WI38 (cell line): ENCODE data around the gene CTNNBIP1.

ENCODE experiments used
- H3K4me3 ChIP-seq: 2 replicates; pipeline ENCODE4 v1.5.1; 2011; ENCODE audit warnings: low read depth, mild to moderate bottlenecking, control low read depth, low read length
- CTCF ChIP-seq: IDR thresholded peaks from 2 replicates; pipeline ENCODE4 v1.5.1; 2012; ENCODE audit warnings: low read depth, mild to moderate bottlenecking, control low read depth, low read length

The CTNNBIP1 gene

GRCh38 chr1:9861360-9861759 is 48.7 kb downstream of the CTNNBIP1 start:
- no peak overlapping the region for H3K4me3 ChIP-seq
- TF ChIP-seq CTCF = no peak

GRCh38 chr1:9860887-9861286 is 49.2 kb downstream of the CTNNBIP1 start:
- no peak for TF ChIP-seq CTCF
- no peak overlapping the region for H3K4me3 ChIP-seq

GRCh38 chr1:9859281-9860014 is 50.6 kb downstream of the CTNNBIP1 start:
- no peak for TF ChIP-seq CTCF
- H3K4me3 ChIP-seq = no peak overlapping the region

- no peak for TF ChIP-seq CTCF
- H3K4me3 ChIP-seq = no peak overlapping the region
These were observed 51.6 kb downstream of the CTNNBIP1 start for GRCh38 chr1:9858293-9859035.

GRCh38 chr1:9855186-9855585 is 54.9 kb downstream of the CTNNBIP1 start:
- H3K4me3 ChIP-seq = no peak overlapping the region
- TF ChIP-seq CTCF = no peak

- no peak for TF ChIP-seq CTCF
- no peak overlapping the region for H3K4me3 ChIP-seq
These were observed 56.8 kb downstream of the CTNNBIP1 start for GRCh38 chr1:9853249-9853595.

GRCh38 chr1:9852410-9853248 is 57.4 kb downstream of the CTNNBIP1 start:
- no peak for TF ChIP-seq CTCF
- H3K4me3 ChIP-seq = no peak overlapping the region
